ENCODE results near the gene CHMP5. TPM values are rescaled to one million over a fixed set of nuclear protein-coding genes. Genes with fewer than 3 reads are reported as not detected.

The CHMP5 gene
- total and polyA plus RNA-seq, 5 donors: 46.7 to 56.7 (median 54.1) TPM

DNA sequence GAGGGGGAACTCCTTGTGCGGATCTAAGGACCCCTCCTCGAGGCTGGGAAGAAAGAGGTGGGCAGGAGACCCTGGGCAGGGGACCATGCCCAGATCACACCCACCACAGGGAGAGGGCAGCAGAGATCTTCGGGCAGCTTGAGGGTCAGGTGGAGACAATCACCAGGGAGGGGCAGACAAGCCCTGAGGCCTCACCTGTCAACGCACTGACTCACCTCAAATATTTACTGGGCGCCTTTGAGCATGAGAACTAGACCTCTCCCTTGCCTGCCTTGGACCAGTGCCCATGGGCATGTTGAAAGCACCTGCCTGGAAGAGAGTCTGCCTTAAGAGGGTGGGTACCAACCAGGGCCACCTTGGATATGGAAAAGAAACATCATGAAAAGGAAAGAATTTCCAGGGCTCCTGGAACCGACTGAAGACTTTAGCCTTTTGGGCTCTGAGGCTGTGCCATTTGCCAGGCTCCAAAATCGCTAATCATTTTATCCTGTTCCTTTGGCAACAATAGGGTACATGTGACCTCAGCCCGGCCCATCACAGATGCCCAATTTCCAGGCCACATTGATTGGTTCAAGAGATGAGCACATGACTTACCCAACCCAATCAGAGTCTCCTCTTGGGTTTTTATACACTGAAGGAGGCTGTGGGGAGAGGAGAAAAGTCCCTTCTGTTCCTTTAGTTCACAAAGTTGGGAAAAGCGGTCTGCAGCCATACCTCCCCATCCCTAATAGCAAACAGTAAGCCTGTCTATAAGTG is 35.3 kb upstream of the CHMP5 start:
- DNase-seq (no peak), ATAC-seq (no peak)
- no peak overlapping the region for H3K4me3 ChIP-seq (ENCODE audit: low read length)
- no peak overlapping the region for H3K27ac ChIP-seq (ENCODE audit: low read length)
- intact Hi-C loops (cut with DNase I): loop anchor here in 2 of 4 donors (5.0 kb wide), 2 partner anchors 57 to 147 kb away; no protein-coding TSS in a partner anchor
- no peaks in the 10 kb centered on the region for H3K27me3 ChIP-seq (ENCODE audit: control insufficient read depth, insufficient read depth)
- no peaks in the 10 kb centered on the region for H3K9me3 ChIP-seq (ENCODE audit: control insufficient read depth, low read length)
- WGBS: 80% methylated on average over 9 of the region's 9 CpGs
- H3K4me1 ChIP-seq (ENCODE audit: control insufficient read depth, insufficient read depth, low read length): no peaks in the 10 kb centered on the region

DNA sequence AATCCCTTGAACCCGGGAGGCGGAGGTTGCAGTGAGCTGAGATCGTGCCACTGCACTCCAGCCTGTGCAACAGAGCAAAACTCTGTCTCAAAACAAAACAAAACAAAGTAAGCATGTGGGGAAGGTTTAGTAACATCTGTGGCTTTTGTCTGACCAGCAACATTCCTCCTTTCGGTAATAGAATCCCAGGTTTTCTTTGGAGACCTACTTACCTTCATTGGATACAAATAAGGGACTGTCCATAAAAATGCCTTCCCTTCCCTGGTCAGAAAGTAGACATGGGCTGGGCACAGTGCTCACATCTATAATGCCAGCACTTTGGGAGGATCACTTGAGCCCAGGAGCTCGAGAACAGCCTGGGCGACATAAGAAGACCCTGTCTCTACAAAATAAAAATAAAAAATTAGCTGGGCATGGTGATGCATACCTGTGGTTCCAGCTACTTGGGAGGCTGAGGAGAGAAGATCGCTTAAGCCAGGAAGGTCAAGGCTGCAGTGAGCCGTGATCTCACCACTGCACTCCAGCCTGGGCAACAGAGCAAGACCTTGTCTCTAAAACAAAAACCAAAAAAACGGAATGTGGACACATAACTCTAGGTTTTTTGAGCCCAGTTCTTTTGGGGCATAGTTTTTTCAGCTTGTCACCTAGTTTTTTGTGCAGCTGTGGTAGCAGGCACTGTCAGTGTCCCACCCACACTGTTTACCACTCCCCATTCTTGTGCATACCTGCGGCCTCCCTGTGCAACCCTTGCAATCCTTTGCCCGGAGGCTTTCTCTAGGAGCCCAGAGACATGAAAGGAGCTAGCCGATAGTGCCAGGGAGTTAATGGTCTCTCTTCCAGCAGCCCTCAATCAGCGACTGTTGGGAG is 33.9 kb upstream of the CHMP5 start:
- Histone ChIP-seq H3K4me3 (ENCODE audit: low read length) (no peak overlapping the region), H3K9me3 (ENCODE audit: control insufficient read depth, low read length) (no peaks in the 10 kb centered on the region), H3K27me3 (ENCODE audit: control insufficient read depth, insufficient read depth) (no peaks in the 10 kb centered on the region), H3K4me1 (ENCODE audit: control insufficient read depth, insufficient read depth, low read length) (no peaks in the 10 kb centered on the region), H3K27ac (ENCODE audit: low read length) (no peak overlapping the region)
- whole genome bisulfite sequencing: 88% methylated on average over 13 of the region's 13 CpGs
- ATAC-seq (no peak), DNase-seq (no peak)
- intact Hi-C loops (cut with DNase I): no loop called here

DNA sequence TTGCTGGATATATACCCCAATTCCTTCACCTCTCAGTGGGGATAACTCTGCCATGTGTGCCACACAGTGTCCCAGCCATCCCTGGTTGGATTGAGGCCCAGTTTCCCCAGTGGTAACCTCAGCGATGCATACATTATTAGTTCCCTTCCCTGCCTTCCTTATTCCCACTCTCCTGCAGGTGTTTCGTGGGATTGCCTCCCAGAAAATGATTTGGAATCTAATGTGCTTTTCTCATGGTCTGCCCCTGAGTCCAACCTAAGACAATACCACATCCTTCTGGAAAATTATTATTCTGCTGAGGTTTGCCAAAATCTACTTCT is 33.3 kb upstream of the CHMP5 start:
- Histone ChIP-seq H3K9me3 (ENCODE audit: control insufficient read depth, low read length) (no peaks in the 10 kb centered on the region), H3K27ac (ENCODE audit: low read length) (no peak overlapping the region), H3K4me1 (ENCODE audit: control insufficient read depth, insufficient read depth, low read length) (no peaks in the 10 kb centered on the region), H3K27me3 (ENCODE audit: control insufficient read depth, insufficient read depth) (no peaks in the 10 kb centered on the region), H3K4me3 (ENCODE audit: low read length) (no peak overlapping the region)
- intact Hi-C loops (cut with DNase I): no loop called here
- ATAC-seq: no peak
- no peak for DNase-seq
- WGBS: 82% methylated on average over 2 of the region's 2 CpGs

DNA sequence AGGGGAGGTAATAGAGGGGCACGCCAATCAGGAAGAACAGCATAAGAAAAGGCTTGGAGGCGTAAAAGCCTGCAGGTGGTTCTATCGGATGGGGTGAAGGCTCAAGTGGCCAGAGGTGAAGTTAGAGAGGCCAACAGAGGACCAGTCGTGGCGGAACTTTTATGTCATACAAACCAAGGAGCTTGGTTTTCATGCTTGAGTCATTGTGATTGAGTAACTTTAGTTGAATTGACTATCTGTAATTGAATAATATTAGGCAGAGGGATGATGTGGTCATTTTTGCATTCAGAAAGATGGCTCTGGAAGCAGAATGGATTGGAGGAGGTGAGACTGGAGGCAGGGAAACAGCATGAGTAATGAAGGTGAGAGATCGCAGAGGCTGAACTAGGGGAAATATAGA is 32.0 kb upstream of the CHMP5 start:
- H3K27ac ChIP-seq (ENCODE audit: low read length): no peak overlapping the region
- ATAC-seq (no peak), DNase-seq (no peak)
- intact Hi-C loops (cut with DNase I): no loop called here
- H3K27me3 ChIP-seq (ENCODE audit: control insufficient read depth, insufficient read depth): no peaks in the 10 kb centered on the region
- H3K4me3 ChIP-seq (ENCODE audit: low read length): no peak overlapping the region
- 89% methylated on average over 6 of the region's 6 CpGs for WGBS
- no peaks in the 10 kb centered on the region for H3K9me3 ChIP-seq (ENCODE audit: control insufficient read depth, low read length)
- H3K4me1 ChIP-seq (ENCODE audit: control insufficient read depth, insufficient read depth, low read length): no peaks in the 10 kb centered on the region

DNA sequence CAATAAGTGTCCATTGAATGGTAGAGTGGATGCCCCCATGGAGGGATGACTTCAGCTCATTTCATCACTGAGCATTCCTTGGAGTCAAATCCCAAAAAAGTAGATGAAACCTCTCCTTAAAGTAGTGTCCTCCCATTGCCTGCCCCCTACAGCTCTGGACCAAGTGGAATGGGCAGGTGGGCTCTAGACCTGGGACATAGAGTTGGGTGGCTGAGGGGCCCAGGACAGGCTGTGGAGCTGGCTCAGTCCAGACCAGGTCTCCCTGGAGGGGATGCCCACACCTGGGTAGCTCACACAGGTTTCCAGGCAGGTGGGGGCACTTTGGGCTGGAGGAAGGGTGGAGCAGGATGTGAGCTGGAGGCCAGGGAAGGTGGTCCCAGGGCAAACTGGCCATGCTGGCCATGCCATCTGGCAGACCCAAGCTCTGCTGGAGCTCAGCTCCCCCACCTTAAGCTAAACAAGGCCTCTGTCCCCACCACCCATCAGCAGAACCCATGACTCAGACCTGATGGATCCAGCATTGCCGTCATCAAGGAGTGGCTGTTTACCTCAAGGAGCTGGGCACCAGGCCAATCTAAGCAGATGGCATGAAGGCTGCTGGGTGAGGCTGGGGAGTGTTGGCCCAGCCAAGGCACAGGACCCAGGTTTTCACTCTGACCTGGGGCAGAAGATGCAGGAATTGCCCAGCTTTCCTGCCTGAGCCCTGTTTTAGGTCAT is 31.1 kb upstream of the CHMP5 start:
- H3K27ac ChIP-seq (ENCODE audit: low read length): no peak overlapping the region
- peak in 1 of 3 donors; percentile 27 for DNase-seq
- H3K4me1 ChIP-seq (ENCODE audit: control insufficient read depth, insufficient read depth, low read length): no peaks in the 10 kb centered on the region
- WGBS: 42% methylated on average over 1 of the region's 1 CpG
- no peak overlapping the region for H3K4me3 ChIP-seq (ENCODE audit: low read length)
- intact Hi-C loops (cut with DNase I): no loop called here
- H3K9me3 ChIP-seq (ENCODE audit: control insufficient read depth, low read length): no peaks in the 10 kb centered on the region
- ATAC-seq: peak; percentile 29 to 30
- H3K27me3 ChIP-seq (ENCODE audit: control insufficient read depth, insufficient read depth): no peaks in the 10 kb centered on the region

DNA sequence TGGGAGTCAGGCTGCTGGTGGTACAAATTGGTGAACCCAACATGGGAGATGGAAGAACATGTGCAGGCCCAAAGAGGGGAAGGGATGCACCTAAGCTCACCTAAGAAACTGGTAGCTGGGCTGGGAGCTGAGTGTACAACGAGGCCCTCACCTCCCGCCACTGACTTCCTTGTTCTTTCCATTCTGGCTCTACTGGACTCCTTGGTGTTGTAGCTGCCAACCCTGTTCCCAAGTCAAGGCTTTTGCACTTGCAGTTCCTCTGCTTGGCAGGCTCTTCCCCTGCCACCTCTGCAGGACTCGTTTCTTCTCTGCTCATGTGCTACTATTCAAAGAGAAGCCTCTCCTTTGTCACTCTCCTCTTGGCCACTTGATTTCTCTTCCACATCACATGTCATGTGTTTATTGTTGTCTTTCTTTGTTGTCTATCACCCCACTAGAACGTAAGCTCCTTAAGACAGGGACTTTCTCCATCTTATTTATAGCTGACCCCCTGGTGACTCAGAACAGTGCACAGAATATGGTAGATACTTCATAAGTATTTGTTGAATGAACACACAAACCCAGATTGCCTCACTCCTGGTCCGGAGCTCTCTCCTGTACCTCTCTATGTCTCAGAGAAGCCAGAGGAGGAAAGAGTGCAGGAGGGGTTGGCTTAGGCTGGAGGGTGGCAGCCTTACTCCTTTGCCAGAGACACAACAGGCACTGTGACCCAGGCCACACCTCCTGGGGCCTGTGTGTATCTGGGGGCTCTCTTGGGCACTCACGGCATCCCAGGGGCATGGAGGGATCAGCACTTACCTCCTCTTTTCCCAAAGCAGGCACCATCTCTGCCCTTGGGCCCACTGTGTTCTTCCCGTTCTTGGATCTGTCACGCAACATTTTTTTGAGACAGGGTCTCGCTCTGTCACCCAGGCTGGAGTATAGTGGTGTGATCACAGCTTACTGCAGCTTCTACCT is 30.1 kb upstream of the CHMP5 start:
- 83% methylated on average over 9 of the region's 9 CpGs for WGBS
- DNase-seq: no peak
- Histone ChIP-seq H3K27ac (ENCODE audit: low read length) (no peak overlapping the region), H3K4me1 (ENCODE audit: control insufficient read depth, insufficient read depth, low read length) (no peaks in the 10 kb centered on the region), H3K4me3 (ENCODE audit: low read length) (no peak overlapping the region), H3K27me3 (ENCODE audit: control insufficient read depth, insufficient read depth) (no peaks in the 10 kb centered on the region), H3K9me3 (ENCODE audit: control insufficient read depth, low read length) (no peaks in the 10 kb centered on the region)
- intact Hi-C loops (cut with DNase I): no loop called here
- no peak for ATAC-seq

DNA sequence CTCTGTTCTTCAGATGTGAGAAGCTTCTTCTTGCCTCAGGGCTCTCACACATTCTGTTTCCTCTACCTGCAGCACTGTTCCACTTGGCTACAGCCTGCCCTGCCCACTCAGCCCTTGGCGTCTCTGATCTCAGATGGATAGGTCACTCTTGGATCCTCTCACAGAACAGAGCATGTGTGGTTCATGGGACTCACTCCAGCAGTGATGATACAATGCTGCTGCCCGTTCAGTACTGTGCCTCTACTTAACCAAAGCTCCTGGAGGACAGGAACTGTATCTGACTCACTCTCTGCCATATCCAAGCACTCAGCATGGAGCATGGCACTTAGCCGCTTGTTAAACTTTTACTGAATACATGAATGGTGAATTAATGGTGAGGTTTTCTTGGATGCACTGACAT is 28.3 kb upstream of the CHMP5 start:
- H3K27ac ChIP-seq (ENCODE audit: low read length): no peak overlapping the region
- intact Hi-C loops (cut with DNase I): no loop called here
- no peaks in the 10 kb centered on the region for H3K27me3 ChIP-seq (ENCODE audit: control insufficient read depth, insufficient read depth)
- 81% methylated on average over 3 of the region's 3 CpGs for WGBS
- ATAC-seq (no peak), DNase-seq (no peak)
- no peak overlapping the region for H3K4me3 ChIP-seq (ENCODE audit: low read length)
- H3K4me1 ChIP-seq (ENCODE audit: control insufficient read depth, insufficient read depth, low read length): no peaks in the 10 kb centered on the region
- H3K9me3 ChIP-seq (ENCODE audit: control insufficient read depth, low read length): no peaks in the 10 kb centered on the region

DNA sequence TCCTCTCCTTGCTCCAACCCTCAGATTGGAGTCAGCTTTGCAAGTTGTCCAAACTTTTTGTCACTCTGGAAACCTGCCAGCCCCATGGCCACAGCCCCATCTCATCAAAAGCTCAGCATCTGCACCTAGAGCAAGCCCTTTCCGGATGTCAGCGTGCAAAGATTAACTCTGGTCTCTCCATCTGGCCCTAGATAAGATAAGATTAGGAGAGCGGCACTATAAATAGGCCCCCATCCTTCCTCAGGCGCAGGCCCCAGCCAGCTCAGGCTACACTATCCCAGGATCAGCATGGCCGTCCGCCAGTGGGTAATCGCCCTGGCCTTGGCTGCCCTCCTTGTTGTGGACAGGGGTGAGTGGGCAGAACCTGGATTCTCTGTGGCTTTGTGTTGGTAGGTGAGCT is 24.9 kb upstream of the CHMP5 start, which contains the start of gene SPINK4:
Gene SPINK4 (plus strand): TSS at position 247 of the 400 bp plus-strand sequence. CDS start 42 bp downstream, at position 289.
- H3K27ac ChIP-seq (ENCODE audit: low read length): no peak within 1 kb of the TSS
- no peaks in the 10 kb centered on the region for H3K9me3 ChIP-seq (ENCODE audit: control insufficient read depth, low read length)
- H3K4me3 ChIP-seq (ENCODE audit: low read length): no peak within 1 kb of the TSS
- peak; percentile 27 to 42 for ATAC-seq
- intact Hi-C loops (cut with DNase I): no loop called here
- WGBS: 15% methylated on average over 7 of the region's 7 CpGs
- no peaks in the 10 kb centered on the region for H3K4me1 ChIP-seq (ENCODE audit: control insufficient read depth, insufficient read depth, low read length)
- H3K27me3 ChIP-seq (ENCODE audit: control insufficient read depth, insufficient read depth): no peaks in the 10 kb centered on the region
- DNase-seq: peak in 1 of 3 donors; percentile 57

DNA sequence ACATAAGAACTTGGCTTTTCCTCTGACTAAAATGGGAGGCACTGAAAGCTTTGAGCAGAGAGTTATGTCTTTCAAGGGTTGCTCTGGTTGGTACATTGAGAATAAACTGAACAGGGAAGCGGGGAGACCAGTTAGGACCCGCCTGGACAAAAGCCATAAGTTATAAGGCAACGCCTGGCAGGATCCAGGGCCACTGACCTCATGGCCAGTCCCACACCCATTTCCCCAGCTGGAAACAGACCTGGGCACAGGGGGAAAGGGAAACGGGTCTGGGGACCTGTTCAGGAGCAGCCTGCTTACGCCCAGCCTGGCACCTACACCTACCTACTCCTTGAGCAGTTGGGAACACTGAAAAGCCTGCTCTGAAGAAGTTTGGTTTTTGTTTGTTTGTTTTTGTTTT is 23.6 kb upstream of the CHMP5 start:
- H3K27me3 ChIP-seq (ENCODE audit: control insufficient read depth, insufficient read depth): no peaks in the 10 kb centered on the region
- no peak for DNase-seq
- H3K4me3 ChIP-seq (ENCODE audit: low read length): no peak overlapping the region
- no peak overlapping the region for H3K27ac ChIP-seq (ENCODE audit: low read length)
- H3K4me1 ChIP-seq (ENCODE audit: control insufficient read depth, insufficient read depth, low read length): no peaks in the 10 kb centered on the region
- intact Hi-C loops (cut with DNase I): no loop called here
- WGBS: 74% methylated on average over 5 of the region's 5 CpGs
- H3K9me3 ChIP-seq (ENCODE audit: control insufficient read depth, low read length): no peaks in the 10 kb centered on the region
- ATAC-seq: no peak

DNA sequence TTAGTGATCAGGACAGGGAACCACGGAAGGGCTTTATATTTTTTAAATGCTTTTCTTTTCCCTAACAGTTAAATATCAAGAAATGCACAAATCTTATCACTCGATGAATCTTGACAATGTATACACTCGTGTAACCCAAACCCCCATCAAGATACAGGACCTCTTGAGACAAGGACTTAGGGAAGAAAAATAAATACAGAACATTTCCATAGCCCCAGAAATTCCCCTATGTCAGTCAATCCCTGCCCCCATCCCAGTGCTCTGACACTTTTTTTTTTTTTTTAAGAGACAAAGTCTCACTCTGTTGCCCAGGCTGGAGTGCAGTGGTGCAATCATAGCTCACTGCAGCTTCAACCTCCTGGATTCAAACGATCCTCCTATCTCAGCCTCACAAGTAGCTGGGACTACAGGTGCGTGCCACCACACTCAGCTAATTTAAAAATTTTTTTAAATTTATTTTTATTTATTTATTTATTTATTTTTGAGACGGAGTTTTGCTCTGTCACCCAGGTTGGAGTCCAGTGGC is 22.2 kb upstream of the CHMP5 start:
- no peak overlapping the region for H3K27ac ChIP-seq (ENCODE audit: low read length)
- DNase-seq: no peak
- H3K9me3 ChIP-seq (ENCODE audit: control insufficient read depth, low read length): no peaks in the 10 kb centered on the region
- intact Hi-C loops (cut with DNase I): no loop called here
- no peak for ATAC-seq
- no peaks in the 10 kb centered on the region for H3K27me3 ChIP-seq (ENCODE audit: control insufficient read depth, insufficient read depth)
- H3K4me3 ChIP-seq (ENCODE audit: low read length): no peak overlapping the region
- H3K4me1 ChIP-seq (ENCODE audit: control insufficient read depth, insufficient read depth, low read length): no peaks in the 10 kb centered on the region
- 82% methylated on average over 6 of the region's 6 CpGs for WGBS

Measured in right cardiac atrium (tissue), 5 donors.